HG02623 (cell line): ENCODE results near the gene CDC25A.

Experiments
- ATAC-seq: cut with Tn5 transposase; IDR thresholded peaks from one replicate; pipeline ENCODE4 v1.9.1; 2021; ENCODE audit warnings: moderate library complexity; ENCODE audit not compliant: unreplicated experiment

The CDC25A gene

GRCh38 chr3:48142316-48142870 lies 45.8 kb downstream of the CDC25A start:
- no peak for ATAC-seq

GRCh38 chr3:48141604-48142137 lies 46.5 kb downstream of the CDC25A start:
- no peak for ATAC-seq

- no peak for ATAC-seq
Observed at GRCh38 chr3:48140936-48141603, 47.1 kb downstream of the CDC25A start.

GRCh38 chr3:48140336-48140757 lies 47.9 kb downstream of the CDC25A start:
- no peak for ATAC-seq

DNA sequence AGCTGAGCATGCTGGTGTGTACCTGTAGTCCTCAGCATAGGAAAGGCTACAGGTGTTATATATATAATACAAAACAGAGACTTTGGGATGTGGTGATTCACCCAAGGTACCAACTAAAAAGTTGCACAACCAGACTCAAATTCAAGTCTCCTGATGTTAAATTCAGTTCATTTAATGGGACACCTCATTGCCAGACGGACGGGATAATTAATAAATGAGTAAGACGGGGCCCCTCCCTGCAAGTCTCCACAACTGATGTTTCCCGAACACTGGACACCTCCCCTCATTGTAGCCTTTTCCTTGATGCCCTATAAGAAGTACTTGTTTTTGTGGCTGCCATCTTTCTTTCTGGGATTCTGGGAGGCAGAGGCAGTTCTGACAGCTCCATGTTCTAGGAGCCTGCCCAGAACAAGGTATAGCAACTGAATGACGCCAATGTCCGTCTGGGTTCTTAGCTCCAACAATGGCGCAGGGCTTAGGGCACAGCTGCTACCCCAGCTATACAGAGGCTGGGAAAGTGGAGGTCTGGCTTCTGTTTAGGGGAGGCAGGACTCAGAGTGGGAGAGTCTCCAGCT lies 50.7 kb downstream of the CDC25A start:
- ATAC-seq, result no peak

GRCh38 chr3:48135552-48136495 lies 52.4 kb downstream of the CDC25A start:
- ATAC-seq, result no peak

DNA sequence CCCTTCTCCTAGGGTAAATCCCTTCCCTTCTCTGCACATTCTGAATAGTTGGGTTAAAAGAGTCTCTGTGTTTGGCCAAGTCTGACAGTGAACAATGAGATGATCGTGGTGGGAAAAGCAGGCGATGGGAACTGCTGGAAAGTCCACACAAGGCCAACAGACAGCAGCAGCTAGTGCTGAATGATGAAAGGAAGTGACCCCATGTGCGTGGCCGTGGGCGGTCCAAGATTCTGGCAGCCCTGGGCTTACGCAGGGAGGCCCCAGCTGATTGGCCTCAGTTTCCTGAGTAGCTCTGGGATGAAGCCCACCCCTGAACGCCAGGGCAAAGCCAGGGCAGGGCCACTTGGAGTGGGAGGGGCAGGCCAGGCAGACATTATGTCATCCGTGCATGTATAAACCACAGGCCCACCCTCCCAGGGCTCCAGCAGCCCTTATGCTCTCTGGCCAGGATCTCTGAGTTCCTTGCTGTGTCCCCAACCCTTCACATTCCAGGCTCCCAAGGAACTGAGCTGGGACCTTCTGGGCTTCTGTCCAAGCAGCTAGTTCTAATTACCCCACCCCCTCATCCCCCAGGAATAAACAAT lies 57.8 kb downstream of the CDC25A start:
- ATAC-seq, result no peak

DNA sequence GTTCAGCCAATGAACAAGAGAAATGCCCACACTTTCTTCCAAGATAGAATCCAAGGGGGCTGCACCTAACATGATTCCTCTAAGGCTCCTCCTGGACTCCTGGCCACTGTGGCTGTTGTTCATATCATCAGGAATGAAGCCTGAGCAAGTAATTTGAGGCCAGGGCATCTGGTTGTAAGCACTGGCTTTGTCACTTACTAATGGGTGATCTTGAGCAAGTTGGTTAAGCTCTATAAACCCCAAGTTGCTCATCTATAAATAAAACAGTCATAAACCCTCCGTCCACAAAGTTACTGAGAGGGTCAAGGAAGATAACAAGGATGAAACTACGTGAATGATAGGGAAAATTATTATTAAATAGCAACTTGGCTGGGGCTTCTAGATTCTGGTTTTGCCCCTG lies 58.3 kb downstream of the CDC25A start:
- ATAC-seq, result no peak

- no peak for ATAC-seq
Observed at GRCh38 chr3:48128774-48129173, 59.4 kb downstream of the CDC25A start.

DNA sequence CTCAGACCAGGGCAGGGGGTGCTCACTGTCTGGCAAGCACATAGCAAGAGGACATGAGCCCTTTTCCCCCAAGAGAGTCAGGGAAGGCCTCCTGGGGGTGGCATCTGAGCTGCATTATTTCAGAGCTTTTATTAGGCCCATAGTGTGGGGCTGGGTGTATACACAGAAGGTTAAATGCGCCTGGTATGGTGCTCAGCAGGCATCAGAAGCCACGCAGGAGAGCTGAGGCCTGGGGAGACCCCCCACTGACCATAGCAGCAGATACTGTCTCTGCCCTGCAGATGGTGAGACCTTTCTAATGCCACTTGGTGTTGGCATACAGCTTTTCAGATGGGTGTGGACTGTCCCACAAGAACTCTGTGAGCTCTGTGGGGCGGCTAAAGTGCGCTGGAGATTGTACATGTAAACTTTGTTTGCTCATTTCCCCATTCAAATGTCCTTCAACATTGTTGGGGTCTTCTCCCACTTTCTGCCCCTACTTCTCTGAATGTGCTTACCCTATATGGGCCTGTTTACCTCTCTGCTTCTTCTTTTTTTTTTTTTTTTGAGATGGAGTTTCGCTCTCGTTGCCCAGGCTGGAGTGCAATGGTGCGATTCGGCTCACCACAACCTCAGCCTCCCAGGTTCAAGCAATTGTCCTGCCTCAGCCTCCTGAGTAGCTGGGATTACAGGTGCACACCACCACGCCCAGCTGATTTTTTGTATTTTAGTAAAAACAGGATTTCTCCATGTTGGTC lies 62.2 kb downstream of the CDC25A start:
- no peak for ATAC-seq

DNA sequence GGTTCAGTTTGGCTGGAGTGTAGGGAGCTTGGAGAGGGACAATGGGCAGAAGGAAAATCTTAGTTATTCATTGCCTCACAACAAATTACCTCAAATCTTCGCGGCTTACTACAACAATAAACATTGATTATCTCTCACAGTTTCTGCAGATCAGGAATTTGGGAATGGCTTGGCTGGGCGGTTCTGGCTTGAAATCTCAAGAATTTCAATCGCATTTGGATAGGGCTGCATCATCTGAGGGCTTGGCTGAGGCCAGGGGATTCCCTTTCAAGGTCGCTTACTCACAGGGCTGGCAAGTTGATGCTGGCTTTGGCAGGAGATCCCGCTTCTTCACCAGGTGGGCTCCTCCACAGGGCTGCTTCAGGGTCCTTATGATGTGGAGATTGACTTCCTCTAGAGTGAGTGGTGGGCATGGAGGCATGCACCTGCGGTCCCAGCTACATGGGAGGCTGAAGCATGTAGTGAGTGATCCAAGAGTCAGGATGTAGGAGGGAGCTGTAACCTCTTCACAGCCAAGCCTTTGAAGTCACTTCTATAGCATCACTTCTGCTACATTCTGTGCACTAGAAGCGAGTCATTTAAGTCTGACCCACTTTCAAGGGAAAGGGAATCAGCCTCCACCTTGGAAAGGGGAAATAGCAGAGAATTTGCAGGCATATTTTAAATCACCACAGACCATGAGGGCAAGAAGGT lies 63.1 kb downstream of the CDC25A start:
- no peak for ATAC-seq

GRCh38 chr3:48123346-48123745 lies 64.9 kb downstream of the CDC25A start:
- no peak for ATAC-seq

- ATAC-seq, result no peak
Observed at GRCh38 chr3:48122504-48122903, 65.7 kb downstream of the CDC25A start.

- no peak for ATAC-seq
Observed at GRCh38 chr3:48120223-48120622, 68.0 kb downstream of the CDC25A start.

GRCh38 chr3:48119505-48120193 lies 68.6 kb downstream of the CDC25A start:
- no peak for ATAC-seq

- no peak for ATAC-seq
Observed at GRCh38 chr3:48118928-48119327, 69.3 kb downstream of the CDC25A start.

GRCh38 chr3:48118322-48118721 lies 69.9 kb downstream of the CDC25A start:
- no peak for ATAC-seq

- no peak for ATAC-seq
Observed at GRCh38 chr3:48112813-48113212, 75.4 kb downstream of the CDC25A start.
